ENCODE results near the gene EXOC7. TPM values are rescaled to one million over a fixed set of nuclear protein-coding genes. Genes with fewer than 3 reads are reported as not detected.

EXOC7 gene, protein sequence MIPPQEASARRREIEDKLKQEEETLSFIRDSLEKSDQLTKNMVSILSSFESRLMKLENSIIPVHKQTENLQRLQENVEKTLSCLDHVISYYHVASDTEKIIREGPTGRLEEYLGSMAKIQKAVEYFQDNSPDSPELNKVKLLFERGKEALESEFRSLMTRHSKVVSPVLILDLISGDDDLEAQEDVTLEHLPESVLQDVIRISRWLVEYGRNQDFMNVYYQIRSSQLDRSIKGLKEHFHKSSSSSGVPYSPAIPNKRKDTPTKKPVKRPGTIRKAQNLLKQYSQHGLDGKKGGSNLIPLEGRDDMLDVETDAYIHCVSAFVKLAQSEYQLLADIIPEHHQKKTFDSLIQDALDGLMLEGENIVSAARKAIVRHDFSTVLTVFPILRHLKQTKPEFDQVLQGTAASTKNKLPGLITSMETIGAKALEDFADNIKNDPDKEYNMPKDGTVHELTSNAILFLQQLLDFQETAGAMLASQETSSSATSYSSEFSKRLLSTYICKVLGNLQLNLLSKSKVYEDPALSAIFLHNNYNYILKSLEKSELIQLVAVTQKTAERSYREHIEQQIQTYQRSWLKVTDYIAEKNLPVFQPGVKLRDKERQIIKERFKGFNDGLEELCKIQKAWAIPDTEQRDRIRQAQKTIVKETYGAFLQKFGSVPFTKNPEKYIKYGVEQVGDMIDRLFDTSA
- polyA plus RNA-seq (2013, experiment 1 of 2; ENCODE audit: insufficient read length): 85.4 TPM
- 90.7 TPM for polyA plus RNA-seq (2013, experiment 2 of 2; ENCODE audit: insufficient read length)

DNA sequence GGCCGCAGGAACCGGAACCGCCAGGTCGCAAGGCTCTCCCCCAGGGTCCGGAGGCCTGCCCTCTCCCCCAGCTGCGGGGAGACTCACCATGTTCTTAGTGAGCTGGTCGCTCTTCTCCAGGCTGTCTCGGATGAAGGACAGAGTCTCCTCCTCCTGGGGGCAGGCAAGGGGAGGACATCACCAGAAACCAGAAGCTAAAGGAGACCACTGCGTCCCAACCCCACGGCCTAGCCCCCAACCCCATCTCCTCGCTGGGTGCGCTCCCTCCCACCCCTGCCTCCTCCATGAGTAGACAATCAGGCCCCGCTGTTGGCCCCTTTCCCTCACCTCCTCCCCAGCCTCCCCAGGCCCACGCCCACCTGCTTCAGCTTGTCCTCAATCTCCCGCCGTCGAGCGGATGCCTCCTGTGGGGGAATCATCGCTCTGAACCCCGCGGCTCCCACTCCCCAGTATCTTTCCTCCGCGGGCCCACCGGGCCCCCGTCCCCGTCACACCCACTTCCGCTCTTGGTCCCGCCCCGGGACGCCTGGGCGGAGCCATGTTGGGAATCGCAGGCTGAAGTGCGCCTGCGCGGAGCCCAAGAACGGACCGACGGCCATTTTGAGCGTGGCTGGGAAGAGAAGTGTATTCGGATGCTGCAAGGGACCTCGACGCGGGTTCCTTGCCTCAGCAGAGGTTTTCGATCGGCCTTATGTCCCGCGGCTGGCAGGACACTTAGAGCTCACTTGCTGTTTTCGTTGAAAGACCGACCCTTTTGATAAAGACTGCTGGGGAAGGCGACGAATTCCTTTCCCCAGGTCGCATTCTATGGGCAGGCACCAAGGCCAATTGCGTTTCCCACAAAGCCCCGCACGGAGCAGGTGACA is at the start of gene EXOC7:
EXOC7 (minus strand) TSS at position 514 of the 866 bp plus-strand sequence; CDS start at position 419, 95 bp downstream.
- DNase-seq: peak; percentile 90

DNA sequence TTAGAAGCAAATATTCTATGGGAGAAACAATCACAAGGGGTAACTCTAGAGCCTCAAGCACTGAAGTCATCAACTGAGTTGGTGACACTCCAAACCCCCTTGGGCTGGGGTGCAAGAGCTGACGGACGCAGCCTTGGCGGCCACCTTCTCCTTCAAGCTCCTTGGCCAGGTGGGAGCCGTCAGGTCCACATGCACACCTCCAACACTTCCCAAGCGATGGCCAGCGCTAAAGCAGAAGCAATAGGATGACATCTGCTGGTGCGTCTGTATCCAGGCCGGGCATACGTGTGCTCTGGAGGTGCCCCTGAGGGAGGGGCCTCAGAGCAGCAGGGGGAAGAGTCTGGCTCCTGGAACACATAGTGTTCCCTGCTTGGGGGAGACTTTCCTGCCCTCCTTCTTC is 49.6 kb upstream of the EXOC7 start:
- DNase-seq: no peak

DNA sequence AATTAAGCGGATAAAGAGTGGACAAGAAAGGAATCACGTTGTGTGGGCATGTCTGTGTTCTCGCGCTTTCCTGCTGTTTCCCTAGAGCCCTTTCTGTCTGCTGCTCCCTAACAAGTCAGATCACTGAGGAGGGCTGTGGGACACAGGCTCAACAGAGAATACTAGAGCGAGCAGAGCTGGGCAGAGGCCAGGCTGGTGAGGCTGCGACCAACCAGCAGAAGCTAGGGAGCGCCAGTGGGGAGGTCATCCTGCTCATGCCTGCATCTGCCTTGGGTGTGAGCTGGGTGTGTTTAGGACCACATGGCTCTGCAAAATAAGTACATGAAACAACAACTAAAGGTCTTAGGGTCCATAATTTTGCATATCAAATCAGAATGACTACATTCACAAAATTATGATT is 49.0 kb upstream of the EXOC7 start:
- no peak for DNase-seq

DNA sequence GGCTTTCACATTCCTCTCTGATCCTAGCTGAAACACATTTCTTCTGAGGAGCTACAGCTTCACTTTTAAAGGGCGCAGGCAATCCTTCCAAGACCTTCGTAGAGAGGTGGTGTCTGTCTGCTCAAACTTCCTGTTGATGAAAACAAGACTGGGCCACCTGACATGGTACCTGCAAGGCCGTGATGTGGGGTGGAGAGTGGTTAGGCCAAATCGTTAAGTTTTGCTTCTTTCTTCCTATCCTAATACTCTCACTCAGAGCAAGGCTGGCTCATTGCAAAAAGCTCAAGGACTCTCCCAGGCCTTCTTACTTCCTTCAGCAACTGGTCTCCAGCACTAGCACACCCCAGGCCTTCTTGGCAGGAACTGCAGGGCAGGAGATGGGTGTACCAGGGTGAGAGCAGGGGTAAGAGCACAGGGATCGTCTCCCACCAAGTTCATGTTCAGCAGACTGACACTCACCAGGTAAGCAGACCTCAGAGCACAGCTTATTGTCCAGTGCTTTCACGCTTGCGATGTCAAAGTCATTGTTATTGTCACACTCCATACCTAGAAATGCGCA is 48.4 kb upstream of the EXOC7 start:
- DNase-seq: no peak

DNA sequence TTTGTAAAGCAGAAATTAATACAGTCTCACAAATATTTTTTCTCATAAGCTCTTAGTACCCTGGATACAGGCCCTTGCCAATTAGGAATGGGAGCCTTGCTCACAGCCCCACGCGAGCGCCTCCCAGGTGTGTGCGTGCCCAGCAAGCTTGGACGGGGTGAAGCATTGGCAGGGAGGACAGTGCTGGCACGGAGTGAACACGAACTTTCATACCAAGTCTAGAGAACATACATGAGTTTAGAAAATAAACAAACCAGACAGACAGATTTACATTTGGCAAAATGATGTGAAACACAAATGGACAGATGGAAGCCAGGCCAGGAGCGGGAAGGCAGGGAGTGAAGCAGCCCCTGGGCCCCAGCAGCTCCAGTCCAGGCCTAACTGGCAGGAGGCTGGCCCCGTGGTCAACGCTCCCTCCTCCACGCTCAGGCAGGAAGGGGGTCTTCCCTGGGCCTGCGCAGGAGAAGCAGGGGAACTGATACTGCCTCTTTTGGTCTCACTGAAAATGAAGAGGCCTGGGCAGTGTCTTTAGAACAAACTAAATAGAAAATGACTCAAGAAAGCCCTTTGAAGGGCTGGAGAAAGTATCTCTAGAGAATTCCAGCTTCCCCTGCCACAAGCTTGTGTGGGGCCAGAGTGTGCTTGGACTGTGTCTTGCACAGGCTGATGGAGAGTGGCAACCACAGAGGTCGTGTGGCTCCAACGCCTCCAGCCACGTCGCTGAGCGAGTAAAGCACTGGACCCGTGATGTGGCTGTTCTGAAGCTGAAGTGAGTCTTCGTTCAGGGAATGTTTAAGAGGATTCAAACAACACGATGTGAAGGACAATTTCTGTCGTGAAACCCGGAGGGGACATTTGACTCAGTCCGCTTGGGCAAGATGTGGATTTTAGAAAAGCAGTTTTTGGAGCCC is 47.4 kb upstream of the EXOC7 start:
- DNase-seq: no peak

DNA sequence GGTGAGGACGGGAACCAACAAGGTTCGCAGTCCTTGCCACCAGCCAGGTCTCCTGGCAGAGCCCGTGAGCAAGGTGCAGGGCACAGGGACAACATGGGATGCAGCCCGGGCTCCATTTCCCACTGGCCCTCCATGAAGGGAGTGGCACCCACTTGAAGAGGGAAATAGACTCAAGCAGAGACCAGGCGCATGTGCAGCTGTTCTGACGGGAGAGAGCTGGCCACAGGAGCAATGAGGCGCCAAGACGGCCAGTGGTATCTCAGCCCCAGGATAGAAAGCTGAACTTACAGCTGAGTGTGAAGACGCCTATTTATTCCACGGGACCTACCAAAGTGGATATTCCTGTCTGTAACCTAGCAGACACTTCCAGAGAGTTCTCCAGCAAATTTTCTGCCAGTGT is 45.6 kb upstream of the EXOC7 start:
- DNase-seq: no peak

DNA sequence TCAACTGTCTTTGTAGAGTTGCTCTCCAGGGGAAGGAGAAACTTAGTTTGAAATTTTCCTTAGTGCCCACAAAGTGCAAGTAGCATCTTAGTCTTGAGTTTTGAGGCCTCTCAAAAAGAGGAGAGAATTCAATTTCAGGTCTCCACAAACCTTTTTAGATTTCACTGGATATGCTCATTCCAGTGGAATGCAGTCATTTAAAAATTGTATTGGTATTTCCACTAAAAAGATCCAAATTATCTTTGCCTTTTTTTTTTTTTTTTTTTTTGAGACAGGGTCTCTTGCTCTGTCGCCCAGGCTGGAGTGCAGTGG is 44.4 kb upstream of the EXOC7 start:
- DNase-seq: no peak

DNA sequence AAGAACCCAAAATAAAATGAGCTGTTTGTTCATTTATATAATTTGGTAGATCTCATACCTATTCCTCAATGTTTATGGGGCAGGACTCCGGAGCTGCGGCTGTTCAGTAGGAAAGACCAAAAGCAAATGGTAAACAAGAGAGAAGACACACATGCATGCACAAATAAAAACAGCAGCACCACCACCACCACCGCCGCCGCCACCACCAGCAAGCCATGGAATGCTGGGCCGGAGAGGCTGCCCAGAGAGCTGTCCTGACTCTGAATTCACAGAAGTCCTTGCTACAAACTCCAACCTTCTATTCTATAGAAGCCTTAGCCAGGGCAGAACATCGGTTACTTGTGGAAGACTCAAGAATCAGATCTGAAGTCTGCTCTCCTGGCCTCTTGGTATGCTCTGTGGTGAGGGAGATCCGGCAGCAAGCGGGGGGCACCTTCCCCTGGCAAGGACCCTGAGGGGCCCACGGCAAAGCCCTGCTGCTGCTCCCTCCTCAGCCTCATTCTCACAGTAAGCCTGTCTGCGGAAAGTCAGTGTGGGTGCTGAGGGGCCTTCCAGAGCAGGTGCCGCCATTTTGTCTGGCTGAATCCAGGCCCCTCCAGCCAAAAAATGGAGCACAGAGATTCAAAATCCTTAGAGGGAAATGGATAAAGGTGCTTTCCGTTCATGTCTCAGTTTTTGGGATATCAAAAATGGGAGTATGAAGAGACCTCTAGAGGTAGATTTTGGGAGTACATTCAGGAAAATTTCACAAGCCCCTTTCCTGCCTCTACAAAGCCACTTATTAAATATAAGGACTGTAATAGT is 43.8 kb upstream of the EXOC7 start:
- DNase-seq: peak; percentile 30

DNA sequence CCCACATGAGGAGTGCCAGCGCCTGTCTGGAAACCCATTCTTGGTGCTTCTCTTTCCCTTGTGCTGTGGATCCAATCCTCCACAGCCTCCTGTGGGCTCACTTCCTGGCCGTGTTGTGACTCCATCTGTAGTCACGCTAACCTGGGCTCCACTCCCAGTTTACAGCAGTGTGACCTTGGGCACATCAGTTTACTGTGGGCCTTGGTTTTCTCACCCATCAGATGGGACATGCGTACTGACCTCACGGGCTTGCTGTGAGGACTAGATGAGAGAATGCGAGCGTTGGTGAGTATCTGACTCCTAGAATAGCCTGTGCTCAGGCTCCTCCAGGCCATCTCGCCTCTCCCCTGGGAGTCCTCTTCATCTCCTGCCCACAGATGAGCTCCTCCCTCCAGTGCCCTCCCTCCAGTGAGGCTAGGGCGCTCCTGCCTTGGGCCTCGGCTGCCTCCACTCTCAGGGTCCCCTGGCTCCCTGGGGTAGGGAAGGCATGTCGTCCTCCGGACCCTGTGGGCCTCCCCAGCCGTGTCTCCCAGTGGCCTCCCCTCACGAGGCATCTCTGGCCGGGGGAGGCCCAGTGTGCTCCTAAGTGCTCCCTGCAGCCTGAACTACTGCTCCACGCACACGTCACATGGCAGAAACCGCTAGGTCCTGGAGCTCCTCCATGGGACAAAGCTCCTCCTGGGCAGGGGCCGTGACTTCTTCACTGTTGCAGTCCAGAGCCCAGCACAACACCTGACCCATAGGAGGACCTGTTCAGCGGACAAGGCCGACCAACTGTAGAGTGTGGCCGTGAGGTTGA is 42.7 kb upstream of the EXOC7 start:
- no peak for DNase-seq

DNA sequence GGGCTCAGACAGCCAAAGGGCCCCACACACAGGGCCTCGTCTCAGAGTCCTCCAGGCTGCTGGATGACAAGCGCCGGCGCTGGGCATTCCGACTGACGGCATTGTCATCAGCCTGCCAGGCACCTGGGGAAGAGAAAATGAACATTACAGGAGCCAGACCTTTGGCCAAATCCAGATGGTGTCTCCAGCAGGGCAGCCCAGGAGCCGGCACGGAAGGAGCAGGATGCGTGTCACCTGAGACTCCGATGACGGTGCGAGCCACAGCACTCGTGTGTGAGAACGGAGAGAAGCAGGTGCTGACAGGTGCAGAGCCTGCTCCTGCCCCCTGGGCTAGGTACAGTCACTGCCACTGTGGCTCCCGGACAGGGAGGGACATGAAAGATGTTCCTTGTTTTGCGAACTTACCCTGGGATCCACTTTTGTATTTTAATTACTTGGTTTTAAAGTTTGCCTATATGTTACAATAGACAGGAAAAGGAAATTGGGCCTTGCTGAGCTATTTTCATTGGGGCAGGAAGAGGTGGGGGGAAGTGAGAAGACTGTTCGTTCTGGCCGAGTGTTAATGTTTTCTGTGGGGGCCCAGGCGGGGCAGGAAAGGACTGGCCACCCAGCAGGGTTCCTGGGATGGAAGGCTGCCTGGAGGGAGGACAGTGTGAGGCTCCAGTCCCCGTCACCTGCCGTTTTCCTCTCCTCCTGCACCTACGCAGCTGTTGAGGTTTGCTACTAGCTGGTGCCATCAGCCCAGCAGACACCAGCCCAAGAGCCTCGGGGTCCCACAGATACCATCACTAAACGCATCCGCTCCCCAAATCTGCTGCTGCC is 41.9 kb upstream of the EXOC7 start:
- DNase-seq: no peak

DNA sequence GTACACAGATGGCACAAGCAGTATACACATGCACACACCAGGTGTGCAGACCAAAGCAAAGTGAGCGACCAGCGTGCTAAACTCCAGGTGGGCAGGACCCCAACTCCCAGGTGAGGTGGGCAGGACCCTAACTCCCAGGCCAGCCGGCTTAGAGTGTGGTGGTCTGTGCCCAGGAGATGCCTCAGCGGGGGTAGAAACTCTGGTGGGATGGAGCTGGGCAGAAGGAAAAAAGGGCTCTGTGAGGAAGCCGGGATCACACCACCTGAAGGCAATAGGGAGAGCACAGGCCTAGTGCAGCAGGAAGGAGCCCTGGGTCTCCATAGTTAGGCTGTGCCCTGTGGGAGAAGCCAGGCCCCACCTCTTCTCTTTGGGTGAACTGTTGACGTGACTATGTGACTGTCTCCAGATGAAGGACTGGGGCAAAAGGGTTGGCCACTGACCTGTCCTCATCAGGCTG is 39.0 kb upstream of the EXOC7 start:
- DNase-seq: no peak

DNA sequence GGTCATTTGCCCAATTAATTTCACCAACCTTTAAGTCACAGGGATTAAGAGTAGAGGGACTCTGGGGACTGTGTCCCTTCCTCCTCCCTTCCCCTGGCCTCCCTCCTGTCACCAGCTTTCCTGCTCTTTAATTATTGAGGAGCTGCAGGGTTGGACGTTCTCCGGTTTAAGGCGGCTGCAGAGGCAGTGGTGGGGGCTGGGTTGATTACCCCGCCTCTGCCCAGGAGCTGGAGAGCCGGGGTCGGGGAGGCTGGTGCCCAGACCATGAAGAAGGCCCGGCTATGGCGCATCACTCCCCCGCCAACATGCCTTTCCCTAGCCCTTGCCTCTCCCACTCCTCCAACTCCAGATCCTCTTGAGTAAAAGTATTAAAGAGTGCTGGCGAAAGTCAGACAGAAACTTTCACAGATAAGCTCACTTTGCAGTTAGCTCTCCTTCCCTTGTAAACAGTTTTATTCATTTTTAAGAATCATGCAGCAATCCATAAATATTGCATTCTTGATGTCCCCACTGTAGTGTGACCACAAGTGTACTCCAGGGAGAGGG is 38.5 kb upstream of the EXOC7 start:
- DNase-seq: no peak

DNA sequence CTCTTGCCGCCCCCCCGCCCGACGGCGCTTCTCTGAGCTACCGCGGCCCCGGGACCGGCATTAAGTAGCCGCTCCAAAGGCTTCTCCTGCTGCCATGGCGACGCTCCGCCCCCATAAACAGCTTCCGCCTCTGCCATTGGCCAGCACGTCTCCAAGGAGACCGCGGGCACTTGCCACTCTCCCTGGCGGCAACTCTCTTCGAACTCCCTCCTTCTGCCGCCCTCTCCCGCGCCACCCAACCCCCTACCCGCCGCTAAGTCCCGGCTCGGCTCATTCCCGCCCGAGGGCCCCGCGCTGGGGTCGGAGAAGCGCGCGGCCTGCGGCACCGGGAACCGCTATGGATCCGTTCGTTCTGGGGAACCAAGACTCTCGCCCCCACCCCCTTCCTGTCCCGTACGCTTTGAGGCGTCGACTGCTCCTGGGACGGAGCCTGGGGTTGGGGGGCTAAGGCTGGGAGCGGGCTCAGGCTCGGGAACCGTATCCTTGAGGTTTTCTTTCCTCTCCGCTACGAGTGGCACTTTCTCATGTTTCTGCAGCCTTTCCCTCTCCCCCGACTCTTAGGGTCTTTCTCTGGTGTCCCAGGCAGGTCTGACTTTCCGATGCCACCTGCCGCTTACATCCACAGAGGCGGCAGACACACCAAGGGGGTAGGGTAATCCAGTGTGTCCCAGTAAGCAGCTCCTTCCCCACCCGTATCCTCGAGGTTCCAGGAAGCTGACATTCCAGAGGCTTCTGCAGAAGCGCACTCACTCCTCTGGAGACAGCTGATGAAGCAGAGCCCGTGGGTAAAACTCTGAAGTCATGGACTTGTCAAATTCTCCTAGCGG is 37.8 kb upstream of the EXOC7 start, which contains the start of gene FOXJ1:
FOXJ1 (minus strand) TSS at position 34 of the 827 bp plus-strand sequence. CDS start 850 bp downstream, outside the sequence.
- peak; percentile 72 for DNase-seq

DNA sequence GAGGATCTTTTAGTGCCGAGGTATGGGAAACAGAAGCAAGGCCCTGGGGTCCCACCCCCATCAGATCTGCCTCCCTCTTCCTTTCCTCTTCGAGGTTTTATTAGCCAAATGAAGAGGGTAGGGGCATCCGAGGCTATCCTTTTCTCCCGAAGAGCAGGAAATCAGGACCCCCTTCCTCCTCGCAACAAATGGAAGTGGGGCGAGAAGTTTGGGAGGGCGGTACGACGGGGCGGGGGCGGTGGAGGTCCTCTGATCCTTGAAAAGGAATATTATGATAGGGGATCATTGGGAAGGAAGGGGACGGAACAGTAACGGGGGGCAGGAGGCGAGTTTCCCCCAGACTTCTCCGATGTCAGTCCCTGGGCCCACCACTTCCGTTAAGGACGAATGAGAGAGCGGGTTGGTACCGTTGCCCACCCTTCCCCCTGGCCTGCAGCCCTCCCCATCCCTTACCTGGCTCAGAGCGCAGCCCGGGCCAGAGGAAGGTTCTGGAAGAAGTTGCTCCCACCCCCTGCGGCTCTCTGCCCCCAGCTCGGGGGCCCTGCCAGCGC is 37.1 kb upstream of the EXOC7 start:
- no peak for DNase-seq

DNA sequence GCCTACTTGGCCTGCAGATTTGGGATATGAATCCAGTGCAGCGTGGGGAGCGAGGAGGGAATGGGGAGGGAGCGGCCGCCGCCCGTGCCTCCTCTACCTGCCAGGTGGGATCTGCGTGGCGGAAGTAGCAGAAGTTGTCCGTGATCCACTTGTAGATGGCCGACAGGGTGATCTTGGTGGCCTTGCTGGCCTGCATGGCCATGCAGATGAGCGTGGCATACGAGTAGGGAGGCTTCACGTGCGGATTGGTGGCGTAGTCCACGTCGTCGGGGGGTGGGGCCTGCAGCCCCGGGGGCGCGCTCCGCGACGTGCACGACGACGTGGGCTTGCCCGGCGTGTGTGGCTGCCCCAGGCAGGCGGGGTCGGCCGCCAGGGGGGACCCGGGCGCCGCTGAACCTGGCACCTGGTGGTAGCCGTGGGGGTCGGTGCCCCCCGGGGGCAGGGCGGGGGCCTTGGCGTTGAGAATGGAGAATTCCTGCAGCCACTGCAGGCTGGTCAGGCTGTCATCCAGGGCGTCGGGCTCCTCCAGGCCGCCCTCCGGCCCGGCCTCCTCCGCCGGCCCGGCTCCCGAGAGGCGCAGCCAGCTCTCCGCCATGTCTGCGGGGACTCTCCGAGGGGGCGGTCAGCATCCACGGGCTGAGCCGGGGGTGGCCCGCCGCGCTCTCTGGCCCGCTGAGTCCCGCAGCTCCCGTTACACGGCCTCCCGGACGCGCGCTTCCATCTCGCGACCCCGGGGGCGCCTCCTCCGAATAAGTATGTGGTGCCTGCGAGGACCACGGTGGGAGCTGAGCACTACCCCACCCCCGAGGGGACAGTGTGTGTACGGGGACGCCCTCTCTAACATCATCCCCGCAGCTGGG is 36.4 kb upstream of the EXOC7 start:
- DNase-seq: no peak

All from fibroblast of skin of abdomen (primary cell).